Measurements from ENCODE around the gene GMDS. TPM values are rescaled to one million over a fixed set of nuclear protein-coding genes. Genes with fewer than 3 reads are reported as not detected.

The GMDS gene
- total and polyA plus RNA-seq, 2 of the 13 experiments (the other 11 are each of a cell fraction or from before 2014, with no cell fraction given): 64.4 to 112 TPM

DNA sequence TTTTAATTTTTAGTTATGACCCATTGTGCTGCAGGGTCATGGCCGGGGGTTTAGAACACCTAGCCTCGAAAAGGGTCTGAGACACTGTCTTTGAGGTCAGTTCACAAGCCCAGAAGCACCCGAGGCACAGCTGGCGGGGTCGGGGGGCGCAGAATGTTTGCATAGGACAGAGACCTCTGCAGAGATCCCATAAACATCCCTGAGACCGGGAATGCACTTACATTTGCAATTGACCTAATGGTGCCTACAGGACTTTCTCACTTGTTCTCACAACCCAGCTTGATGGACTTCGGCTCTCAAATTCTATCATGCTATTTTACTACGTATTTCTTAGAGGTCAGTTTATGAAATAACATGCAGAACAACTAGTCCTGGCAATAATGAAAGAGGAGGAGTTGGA is 669.2 kb downstream of the GMDS start:
- 41% methylated on average over 9 of the region's 9 CpGs for WGBS (ENCODE audit: low lambda C conversion rate)
- Histone ChIP-seq H3K9ac (ENCODE audit: insufficient read depth, low read depth, low read length) (no peak overlapping the region), H3K9me3 (ENCODE audit: low read length) (peaks cover 4% of the 10 kb centered on the region; the same call in 1 of the 2 replicates), H3K36me3 (replicated peaks in 1 of 2; ENCODE audit: control insufficient read depth in 1 of 2, insufficient read depth in 2 of 2, low read length in 2 of 2) (no peaks in the 10 kb centered on the region), H3K4me2 (ENCODE audit: low read depth, low read length) (peak overlapping the region; percentile 79), H3K4me1 (ENCODE audit: insufficient read depth, low read length) (peaks cover 18% of the 10 kb centered on the region), H4K20me1 (ENCODE audit: insufficient read depth, low read length) (no peaks in the 10 kb centered on the region), H3K27ac (ENCODE audit: extremely low read length, insufficient read depth, low read length) (no peak overlapping the region), H3K4me3 (replicated peaks in 1 of 3; ENCODE audit: insufficient read depth in 1 of 3, low read depth in 2 of 3, low read length in 3 of 3) (peak overlapping the region; percentile 39 to 65 (median 57); a peak in 4 of 6 replicates), H3K79me2 (ENCODE audit: insufficient read depth, low read length) (no peaks in the 10 kb centered on the region), H2AFZ (ENCODE audit: low read length) (no peak overlapping the region), H3K27me3 (ENCODE audit: control insufficient read depth in 1 of 2, insufficient read depth in 2 of 2, low read length in 2 of 2) (peaks cover 9 to 60% of the 10 kb centered on the region in 2 experiments)
- FAIRE-seq (no peak), DNase-seq (ENCODE audit: low spot score) (no peak), ATAC-seq (no peak)
- no TSS peak for BruUV-seq (replicated peaks)
- intact Hi-C loops (cut with micrococcal nuclease; ENCODE audit: unreplicated experiment) (no loop called here), in situ Hi-C loops (cut with HindIII; ENCODE audit: extremely low pct_ligation_motif_present, low pct_unique_long_range_greater_than_20kb) (no loop called here)
- ChIA-PET CTCF (ENCODE audit: low intra/inter-chr PET ratio, low total read pairs) (no interaction called here), POLR2A (no interaction called here)
- TF ChIP-seq KDM6A (CRISPR knock-in tag; IDR thresholded peaks at IDR 0.05; ENCODE audit: low read depth) (no peak), ZNF510 (CRISPR knock-in tag; IDR thresholded peaks at IDR 0.05; ENCODE audit: low read depth) (no peak), SP140L (CRISPR knock-in tag; IDR thresholded peaks at IDR 0.05; ENCODE audit: borderline replicate concordance) (no peak), HES4 (CRISPR knock-in tag; IDR thresholded peaks at IDR 0.05; ENCODE audit: borderline replicate concordance) (no peak), ZNF552 (CRISPR knock-in tag; IDR thresholded peaks at IDR 0.05; ENCODE audit: borderline replicate concordance) (0 out of 2 replicates have a peak, but pooled peaks have one; percentile 41)
- TF ChIP-seq, protein P1, sequence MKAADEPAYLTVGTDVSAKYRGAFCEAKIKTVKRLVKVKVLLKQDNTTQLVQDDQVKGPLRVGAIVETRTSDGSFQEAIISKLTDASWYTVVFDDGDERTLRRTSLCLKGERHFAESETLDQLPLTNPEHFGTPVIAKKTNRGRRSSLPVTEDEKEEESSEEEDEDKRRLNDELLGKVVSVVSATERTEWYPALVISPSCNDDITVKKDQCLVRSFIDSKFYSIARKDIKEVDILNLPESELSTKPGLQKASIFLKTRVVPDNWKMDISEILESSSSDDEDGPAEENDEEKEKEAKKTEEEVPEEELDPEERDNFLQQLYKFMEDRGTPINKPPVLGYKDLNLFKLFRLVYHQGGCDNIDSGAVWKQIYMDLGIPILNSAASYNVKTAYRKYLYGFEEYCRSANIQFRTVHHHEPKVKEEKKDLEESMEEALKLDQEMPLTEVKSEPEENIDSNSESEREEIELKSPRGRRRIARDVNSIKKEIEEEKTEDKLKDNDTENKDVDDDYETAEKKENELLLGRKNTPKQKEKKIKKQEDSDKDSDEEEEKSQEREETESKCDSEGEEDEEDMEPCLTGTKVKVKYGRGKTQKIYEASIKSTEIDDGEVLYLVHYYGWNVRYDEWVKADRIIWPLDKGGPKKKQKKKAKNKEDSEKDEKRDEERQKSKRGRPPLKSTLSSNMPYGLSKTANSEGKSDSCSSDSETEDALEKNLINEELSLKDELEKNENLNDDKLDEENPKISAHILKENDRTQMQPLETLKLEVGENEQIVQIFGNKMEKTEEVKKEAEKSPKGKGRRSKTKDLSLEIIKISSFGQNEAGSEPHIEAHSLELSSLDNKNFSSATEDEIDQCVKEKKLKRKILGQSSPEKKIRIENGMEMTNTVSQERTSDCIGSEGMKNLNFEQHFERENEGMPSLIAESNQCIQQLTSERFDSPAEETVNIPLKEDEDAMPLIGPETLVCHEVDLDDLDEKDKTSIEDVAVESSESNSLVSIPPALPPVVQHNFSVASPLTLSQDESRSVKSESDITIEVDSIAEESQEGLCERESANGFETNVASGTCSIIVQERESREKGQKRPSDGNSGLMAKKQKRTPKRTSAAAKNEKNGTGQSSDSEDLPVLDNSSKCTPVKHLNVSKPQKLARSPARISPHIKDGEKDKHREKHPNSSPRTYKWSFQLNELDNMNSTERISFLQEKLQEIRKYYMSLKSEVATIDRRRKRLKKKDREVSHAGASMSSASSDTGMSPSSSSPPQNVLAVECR (CRISPR knock-in tag; IDR thresholded peaks at IDR 0.05; ENCODE audit: borderline replicate concordance): no peak
